LoVo (cell line): ENCODE data around the gene SIMC1.

ENCODE experiments used
- DNase-seq: peaks from one replicate; pipeline ENCODE4 v3.0.0-alpha.2; 2016; ENCODE audit warnings: low spot score

Gene SIMC1

GRCh38 chr5:176317534-176318374 is 79.5 kb downstream of the SIMC1 start:
- DNase-seq = no peak

- no peak for DNase-seq
Measured at GRCh38 chr5:176319827-176320554, 81.8 kb downstream of the SIMC1 start.

- DNase-seq = no peak
Measured at GRCh38 chr5:176320577-176320976, 82.4 kb downstream of the SIMC1 start.

- DNase-seq = no peak
Measured at GRCh38 chr5:176334031-176334770, 96.0 kb downstream of the SIMC1 start.

DNA sequence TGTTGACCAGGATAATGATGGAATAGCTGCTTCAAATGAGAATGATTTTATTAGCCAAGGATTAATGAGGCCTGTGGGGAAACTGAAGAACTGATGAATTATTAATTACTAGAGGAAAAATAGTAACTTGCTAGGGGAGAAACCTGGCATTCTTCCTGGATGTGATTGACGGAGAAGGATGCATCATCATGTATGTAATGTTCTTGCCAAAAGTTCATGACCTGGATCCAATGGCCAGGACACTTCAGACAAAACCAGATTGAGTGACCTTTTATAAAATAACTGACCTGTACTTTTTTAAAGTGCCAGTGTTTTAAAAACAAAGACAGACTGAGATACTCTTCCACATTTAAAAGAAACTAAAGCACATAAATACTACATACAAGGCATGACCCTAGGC is 99.7 kb downstream of the SIMC1 start:
- DNase-seq = no peak

DNA sequence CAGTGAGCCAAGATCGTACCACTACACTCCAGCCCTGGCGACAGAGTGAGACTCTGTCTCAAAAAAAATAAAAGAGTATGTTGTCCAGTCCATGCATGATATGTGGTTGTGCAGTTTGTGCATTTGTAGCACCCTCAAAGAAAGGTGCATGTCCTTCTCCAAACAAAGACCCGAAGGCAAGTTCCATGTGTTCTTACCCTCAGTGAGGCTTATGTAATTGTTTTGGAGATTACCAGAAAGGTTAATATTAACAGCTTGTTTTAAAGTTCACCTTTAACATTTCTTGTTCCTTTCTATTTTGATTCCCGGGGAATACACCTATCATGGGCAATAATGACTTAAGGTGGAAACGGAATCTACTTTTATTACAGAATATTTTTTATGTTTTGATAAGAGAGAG is 101.1 kb downstream of the SIMC1 start:
- DNase-seq = no peak

DNA sequence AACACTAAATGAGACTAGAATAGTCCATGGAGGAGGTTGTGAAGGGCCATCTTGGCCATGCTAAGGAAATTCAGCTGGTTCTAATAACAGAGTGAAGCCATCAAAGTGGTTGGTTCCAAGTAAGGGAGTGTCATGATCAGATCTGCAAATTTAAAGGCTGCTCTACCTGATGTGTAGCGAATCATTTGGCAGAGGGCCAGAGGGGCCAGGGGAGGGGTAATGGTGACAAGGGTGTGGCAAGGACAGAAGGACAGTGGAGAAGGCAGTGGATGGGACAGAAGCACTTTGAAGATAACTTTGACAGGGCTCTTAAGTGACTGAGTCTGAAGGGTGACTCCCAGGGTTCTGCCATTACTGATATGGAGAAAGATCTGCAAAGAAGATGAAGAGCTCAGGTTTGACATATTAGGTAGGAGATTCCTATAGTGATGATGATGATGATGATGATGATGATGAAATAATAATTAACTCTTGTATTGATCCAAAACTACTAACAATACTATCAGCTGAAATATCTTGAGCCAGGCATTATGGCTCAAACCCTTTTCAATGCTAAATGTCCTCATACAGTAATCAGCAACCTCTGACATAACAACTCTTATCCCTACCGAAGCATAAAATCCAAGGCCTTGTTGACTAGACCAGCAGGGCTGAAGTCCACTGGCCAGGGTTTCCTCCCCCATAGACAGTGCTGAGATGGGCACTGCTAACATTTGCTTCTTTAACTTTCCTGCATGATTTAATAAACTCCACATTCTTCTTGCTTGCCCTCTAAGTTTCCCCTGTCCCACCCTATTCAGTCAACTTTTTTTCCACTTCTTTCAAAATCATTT is 103.3 kb downstream of the SIMC1 start:
- no peak for DNase-seq

DNA sequence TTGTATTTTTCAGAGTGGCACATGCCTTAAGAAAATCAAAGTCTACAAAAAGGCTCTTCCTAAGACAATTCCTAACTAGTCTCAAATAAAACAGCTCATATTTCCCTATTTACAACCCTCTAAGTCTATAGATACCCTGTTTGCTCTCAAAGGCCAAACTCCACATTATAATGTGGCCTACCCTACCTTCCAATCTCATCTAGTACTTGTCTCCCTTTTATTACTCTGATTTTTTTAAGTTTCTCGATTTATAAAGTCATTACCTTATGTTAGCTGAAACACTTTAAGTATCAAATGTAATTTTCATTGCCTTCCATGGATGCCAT is 103.9 kb downstream of the SIMC1 start:
- DNase-seq = no peak

- no peak for DNase-seq
Measured at GRCh38 chr5:176342766-176343458, 104.7 kb downstream of the SIMC1 start.

- DNase-seq = no peak
Measured at GRCh38 chr5:176350416-176350815, 112.2 kb downstream of the SIMC1 start.

GRCh38 chr5:176352116-176352878 is 114.1 kb downstream of the SIMC1 start:
- DNase-seq = no peak

DNA sequence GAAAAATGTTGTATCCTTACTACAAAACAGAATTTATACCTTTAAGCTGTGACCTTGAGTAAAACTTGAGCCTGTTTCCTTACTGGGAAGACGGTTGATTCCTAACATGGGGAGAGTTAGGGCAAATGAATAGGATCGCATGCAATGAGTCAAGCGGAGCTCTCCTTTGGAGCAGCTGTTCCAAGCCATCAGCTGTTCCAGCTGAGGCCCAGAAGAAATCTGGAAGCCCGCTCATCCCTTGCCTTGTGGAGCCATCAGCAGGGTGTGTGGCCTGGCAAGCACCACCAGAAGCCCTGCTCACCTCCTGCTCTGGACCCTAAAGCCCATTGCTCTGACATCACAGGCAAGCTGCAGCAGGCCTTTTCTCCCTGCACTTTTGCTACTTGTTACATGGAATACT is 115.3 kb downstream of the SIMC1 start:
- no peak for DNase-seq

GRCh38 chr5:176355400-176356178 is 117.4 kb downstream of the SIMC1 start:
- no peak for DNase-seq

- no peak for DNase-seq
Measured at GRCh38 chr5:176356179-176356566, 117.9 kb downstream of the SIMC1 start.

- DNase-seq = no peak
Measured at GRCh38 chr5:176359658-176360057, 121.4 kb downstream of the SIMC1 start.

- no peak for DNase-seq
Measured at GRCh38 chr5:176360894-176361436, 122.7 kb downstream of the SIMC1 start.

- DNase-seq = peak; percentile 94
Measured at GRCh38 chr5:176361437-176362232, 123.4 kb downstream of the SIMC1 start, which contains the start of gene KIAA1191. TSS of gene KIAA1191 (minus strand) at chr5:176361764. CDS start at chr5:176359508, 2,256 bp downstream.

DNA sequence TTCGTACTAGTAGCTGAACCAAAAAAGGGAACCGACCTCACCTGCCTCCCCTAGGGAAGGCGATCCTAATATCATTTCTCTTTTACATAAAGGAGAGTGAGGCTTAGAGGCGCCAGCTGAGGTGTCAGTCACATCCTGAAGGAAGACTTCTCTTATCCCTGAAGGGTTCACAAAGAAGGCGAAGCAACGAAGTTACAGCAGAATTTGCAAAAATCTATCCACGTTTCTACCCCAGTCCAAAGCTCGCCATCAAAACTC is 123.9 kb downstream of the SIMC1 start:
- DNase-seq = no peak
